Thoracic aorta (tissue), 2 donors: ENCODE measurements around the gene GRAMD1A. TPM values are rescaled to one million over a fixed set of nuclear protein-coding genes. Genes with fewer than 3 reads are reported as not detected.

Experiments
- ATAC-seq: fragments of 150-250 bp; one replicate; pipeline ENCODE4 v1.8.0; 2017; ENCODE audit warnings: low read depth; ENCODE audit not compliant: insufficient number of reproducible peaks, low FRiP score
- DNase-seq: peaks from one replicate; pipeline ENCODE4 v3.0.0-alpha.2; 2020; ENCODE audit warnings: low spot score
- H3K27ac ChIP-seq, 2 donors: fragments of 200-600 bp; sonication (generic); 1 replicate in 1 of 2; 2 replicates in 1 of 2; pipeline ENCODE4 v1.5.1; 2016; ENCODE audit warnings: mild to moderate bottlenecking in 2 of 2, moderate library complexity in 2 of 2
- H3K27me3 ChIP-seq: fragments of 200-600 bp; sonication (generic); replicated peaks from 2 replicates; pipeline ENCODE4 v1.6.0; 2016; ENCODE audit warnings: mild to moderate bottlenecking; ENCODE audit not compliant: insufficient read depth
- H3K36me3 ChIP-seq: fragments of 200-600 bp; sonication (generic); one replicate; pipeline ENCODE4 v1.5.1; 2016
- H3K4me1 ChIP-seq, 2 donors: fragments of 200-600 bp; sonication (generic); 1 replicate in 1 of 2; 2 replicates in 1 of 2; pipeline versions ENCODE4 v1.5.1 to v1.6.0; 2016; ENCODE audit warnings: low read depth in 2 of 2, mild to moderate bottlenecking in 1 of 2; ENCODE audit not compliant: control insufficient read depth in 1 of 2
- H3K4me3 ChIP-seq: fragments of 200-600 bp; sonication (generic); 2 replicates; pipeline ENCODE4 v1.5.1; 2016; ENCODE audit warnings: mild to moderate bottlenecking
- H3K9me3 ChIP-seq: fragments of 200-600 bp; sonication (generic); 2 replicates; pipeline ENCODE4 v1.5.1; 2016
- CTCF ChIP-seq: fragments of 200-600 bp; sonication (generic); IDR thresholded peaks from one replicate; pipeline ENCODE4 v1.5.1; 2019; ENCODE audit warnings: antibody characterized with exemption
- total RNA-seq, 2 donors: library from RNA; depleted of rRNA; stranded (reverse); fragments of >200 nt; gene quantifications; one replicate each; pipeline versions ENCODE4 v1.1.0 to v1.2.3, GENCODE V29; 2016

Gene GRAMD1A
- total RNA-seq, 2 donors from 2014 or later, result 42.9 to 83.5 TPM

- DNase-seq (no peak), ATAC-seq (no peak)
- Histone ChIP-seq H3K27me3 (no peaks in the 10 kb centered on the region), H3K4me3 (peak overlapping the region; percentile 65), H3K36me3 (no peaks in the 10 kb centered on the region), H3K4me1 (peaks cover 11 to 22% of the 10 kb centered on the region in 2 donors), H3K27ac (no peak overlapping the region), H3K9me3 (no peaks in the 10 kb centered on the region)
- TF ChIP-seq CTCF, result no peak
These were observed 38.7 kb downstream of the GRAMD1A start for GRCh38 chr19:35038623-35039512.

GRCh38 chr19:35039881-35040825 is 40.0 kb downstream of the GRAMD1A start:
- no peak for DNase-seq
- peaks cover 11 to 22% of the 10 kb centered on the region in 2 donors for H3K4me1 ChIP-seq
- H3K9me3 ChIP-seq, result no peaks in the 10 kb centered on the region
- no peak for ATAC-seq
- H3K27ac ChIP-seq, result no peak overlapping the region
- no peaks in the 10 kb centered on the region for H3K36me3 ChIP-seq
- no peak for TF ChIP-seq CTCF
- no peaks in the 10 kb centered on the region for H3K27me3 ChIP-seq
- H3K4me3 ChIP-seq, result peak overlapping the region; percentile 65

- peaks cover 11 to 22% of the 10 kb centered on the region in 2 donors for H3K4me1 ChIP-seq
- peak overlapping the region; percentile 65 for H3K4me3 ChIP-seq
- no peak overlapping the region for H3K27ac ChIP-seq
- H3K36me3 ChIP-seq, result no peaks in the 10 kb centered on the region
- no peaks in the 10 kb centered on the region for H3K9me3 ChIP-seq
- DNase-seq (peak; percentile 38), ATAC-seq (no peak)
- no peak for TF ChIP-seq CTCF
- H3K27me3 ChIP-seq, result no peaks in the 10 kb centered on the region
These were observed 40.9 kb downstream of the GRAMD1A start for GRCh38 chr19:35040826-35041547.

- H3K27ac ChIP-seq, result no peak within 1 kb of the TSS
- ATAC-seq (no peak), DNase-seq (no peak)
- H3K4me1 ChIP-seq, result peaks cover 11 to 22% of the 10 kb centered on the region in 2 donors
- no peaks in the 10 kb centered on the region for H3K27me3 ChIP-seq
- no peaks in the 10 kb centered on the region for H3K36me3 ChIP-seq
- no peak for TF ChIP-seq CTCF
- peak within 1 kb of the TSS; percentile 65 for H3K4me3 ChIP-seq
- no peaks in the 10 kb centered on the region for H3K9me3 ChIP-seq
These were observed 41.5 kb downstream of the GRAMD1A start, which contains the start of gene HPN for GRCh38 chr19:35041548-35042055. TSS of gene HPN (plus strand) at chr19:35041721. CDS start at chr19:35042507, 786 bp downstream.
